Right lobe of liver (tissue), 4 donors: ENCODE data around the gene SRRM1.
"Not testable (repeated sequence)": the region's sequence is repeated elsewhere in the genome, so short reads cannot be mapped to it uniquely, and the experiment has no call there.

Experiments
- POLR2A ChIP-seq: fragments of 450-650 bp; IDR thresholded peaks from one replicate; pipeline ENCODE4 v1.6.1; 2017; ENCODE audit warnings: antibody characterized with exemption, mild to moderate bottlenecking
- TF ChIP-seq, protein P1 (sequence below), 4 donors: fragments of 200-600 bp in 3 of 4; fragments of 450-650 bp in 1 of 4; IDR thresholded peaks; one replicate each; pipeline versions ENCODE4 v1.5.1 to v1.8.0; 2016 to 2022; ENCODE audit warnings: antibody characterized with exemption in 4 of 4, mild to moderate bottlenecking in 2 of 4
- donor health status: DM: no; HTN: no; CAD: no.
- donor health status: DM: no; HTN: no; CAD: no.
- donor health status: DM: no; HTN: yes; CAD: no.

GRCh38 chr1:24671372-24671771 is 28.3 kb downstream of the SRRM1 start:
- TF ChIP-seq, protein P1, sequence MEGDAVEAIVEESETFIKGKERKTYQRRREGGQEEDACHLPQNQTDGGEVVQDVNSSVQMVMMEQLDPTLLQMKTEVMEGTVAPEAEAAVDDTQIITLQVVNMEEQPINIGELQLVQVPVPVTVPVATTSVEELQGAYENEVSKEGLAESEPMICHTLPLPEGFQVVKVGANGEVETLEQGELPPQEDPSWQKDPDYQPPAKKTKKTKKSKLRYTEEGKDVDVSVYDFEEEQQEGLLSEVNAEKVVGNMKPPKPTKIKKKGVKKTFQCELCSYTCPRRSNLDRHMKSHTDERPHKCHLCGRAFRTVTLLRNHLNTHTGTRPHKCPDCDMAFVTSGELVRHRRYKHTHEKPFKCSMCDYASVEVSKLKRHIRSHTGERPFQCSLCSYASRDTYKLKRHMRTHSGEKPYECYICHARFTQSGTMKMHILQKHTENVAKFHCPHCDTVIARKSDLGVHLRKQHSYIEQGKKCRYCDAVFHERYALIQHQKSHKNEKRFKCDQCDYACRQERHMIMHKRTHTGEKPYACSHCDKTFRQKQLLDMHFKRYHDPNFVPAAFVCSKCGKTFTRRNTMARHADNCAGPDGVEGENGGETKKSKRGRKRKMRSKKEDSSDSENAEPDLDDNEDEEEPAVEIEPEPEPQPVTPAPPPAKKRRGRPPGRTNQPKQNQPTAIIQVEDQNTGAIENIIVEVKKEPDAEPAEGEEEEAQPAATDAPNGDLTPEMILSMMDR (IDR thresholded peaks at IDR 0.05): not testable (repeated sequence)
- not testable (repeated sequence) for TF ChIP-seq POLR2A
